SK-N-SH treated with all-trans-retinoic acid at 6 μM for 48 hours (cell line): ENCODE results near the gene CLEC17A.

Source experiments
- ATAC-seq: fragments of 200-7000 bp; cut with Tn5 transposase; 3 replicates; pipeline ENCODE4 v1.9.1; 2020; ENCODE audit warnings: mild to moderate bottlenecking, moderate library complexity
- ARNTL ChIP-seq: fragments of 450-650 bp; formaldehyde crosslinking; IDR thresholded peaks from 2 replicates; pipeline ENCODE4 v1.5.0; 2020; ENCODE audit warnings: low read depth, mild to moderate bottlenecking, moderate library complexity, borderline replicate concordance
- BACH2 ChIP-seq: fragments of 250-450 bp; sonication (Bioruptor Pico); IDR thresholded peaks from 2 replicates; pipeline ENCODE4 v1.9.0; 2021; ENCODE audit warnings: mild to moderate bottlenecking, borderline replicate concordance
- CREB5 ChIP-seq: fragments of 250-450 bp; sonication (Bioruptor Pico); IDR thresholded peaks from 2 replicates; pipeline ENCODE4 v1.5.1; 2020; ENCODE audit warnings: low read depth, mild to moderate bottlenecking, moderate library complexity
- CSDC2 ChIP-seq: fragments of 250-450 bp; sonication (Bioruptor Pico); IDR thresholded peaks from 2 replicates; pipeline ENCODE4 v1.5.0; 2020; ENCODE audit warnings: mild to moderate bottlenecking, moderate library complexity
- CSRNP3 ChIP-seq: fragments of 250-450 bp; sonication (Bioruptor Pico); IDR thresholded peaks from 2 replicates; pipeline ENCODE4 v1.5.1; 2021; ENCODE audit warnings: mild to moderate bottlenecking, moderate library complexity
- ESRRG ChIP-seq: fragments of 250-450 bp; sonication (Bioruptor Pico); IDR thresholded peaks from 2 replicates; pipeline ENCODE4 v1.6.1; 2021; ENCODE audit warnings: mild to moderate bottlenecking
- GLIS3 ChIP-seq: fragments of 250-450 bp; sonication (Bioruptor Pico); IDR thresholded peaks from 2 replicates; pipeline ENCODE4 v1.5.0; 2020; ENCODE audit warnings: mild to moderate bottlenecking, moderate library complexity
- ISL1 ChIP-seq: fragments of 250-450 bp; sonication (Bioruptor Pico); IDR thresholded peaks from 2 replicates; pipeline ENCODE4 v2.1.2; 2022; ENCODE audit warnings: mild to moderate bottlenecking, moderate library complexity
- OSR1 ChIP-seq: fragments of 250-450 bp; sonication (Bioruptor Pico); IDR thresholded peaks from 2 replicates; pipeline ENCODE4 v1.8.0; 2022; ENCODE audit warnings: moderate library complexity, mild to moderate bottlenecking, inconsistent platforms
- PATZ1 ChIP-seq: fragments of 250-450 bp; sonication (Bioruptor Pico); IDR thresholded peaks from 2 replicates; pipeline ENCODE4 v1.8.0; 2020; ENCODE audit warnings: mild to moderate bottlenecking, moderate library complexity, borderline replicate concordance
- PPARA ChIP-seq: fragments of 250-450 bp; sonication (Bioruptor Pico); IDR thresholded peaks from 2 replicates; pipeline ENCODE4 v1.5.0; 2020; ENCODE audit warnings: mild to moderate bottlenecking, borderline replicate concordance
- RARB ChIP-seq: fragments of 250-450 bp; sonication (Bioruptor Pico); IDR thresholded peaks from 2 replicates; pipeline ENCODE4 v1.8.0; 2021; ENCODE audit warnings: mild to moderate bottlenecking, moderate library complexity
- SNAI2 ChIP-seq: fragments of 250-450 bp; sonication (Bioruptor Pico); IDR thresholded peaks from 2 replicates; pipeline ENCODE4 v1.5.0; 2020; ENCODE audit warnings: mild to moderate bottlenecking, moderate library complexity
- TCF4 ChIP-seq: fragments of 250-450 bp; sonication (Bioruptor Pico); IDR thresholded peaks from 2 replicates; pipeline ENCODE4 v1.8.0; 2021; ENCODE audit warnings: mild to moderate bottlenecking, moderate library complexity, borderline replicate concordance
- TOX ChIP-seq: fragments of 250-450 bp; sonication (Bioruptor Pico); IDR thresholded peaks from 2 replicates; pipeline ENCODE4 v1.8.0; 2021; ENCODE audit warnings: mild to moderate bottlenecking, moderate library complexity, borderline replicate concordance
- ZC3H10 ChIP-seq: fragments of 250-450 bp; sonication (Bioruptor Pico); IDR thresholded peaks from 2 replicates; pipeline ENCODE4 v1.5.1; 2021; ENCODE audit warnings: mild to moderate bottlenecking, moderate library complexity
- ZFP30 ChIP-seq: fragments of 450-650 bp; formaldehyde crosslinking; IDR thresholded peaks from 2 replicates; pipeline ENCODE4 v1.5.0; 2022; ENCODE audit warnings: mild to moderate bottlenecking, moderate library complexity
- ZNF565 ChIP-seq: fragments of 450-650 bp; formaldehyde crosslinking; conservative IDR thresholded peaks from 2 replicates; pipeline ENCODE4 v1.5.0; 2020; ENCODE audit warnings: low read depth, mild to moderate bottlenecking, moderate library complexity
- ZNF70 ChIP-seq: fragments of 450-650 bp; formaldehyde crosslinking; IDR thresholded peaks from 2 replicates; pipeline ENCODE4 v1.5.0; 2020; ENCODE audit warnings: mild to moderate bottlenecking, moderate library complexity
- ZNF8 ChIP-seq: fragments of 450-650 bp; formaldehyde crosslinking; IDR thresholded peaks from 2 replicates; pipeline ENCODE4 v1.5.0; 2020; ENCODE audit warnings: mild to moderate bottlenecking, moderate library complexity

CLEC17A gene

GRCh38 chr19:14655726-14656125 is 72.8 kb downstream of the CLEC17A start:
- no peak for ATAC-seq
- no peak for TF ChIP-seq ZFP30 (CRISPR knock-in tag)
- no peak for TF ChIP-seq TOX (CRISPR knock-in tag)
- TF ChIP-seq CREB5 = no peak
- no peak for TF ChIP-seq ESRRG
- TF ChIP-seq CSDC2 = no peak
- no peak for TF ChIP-seq PPARA (CRISPR knock-in tag)
- TF ChIP-seq, all 23 proteins: peak for 0

- no peak for TF ChIP-seq TOX (CRISPR knock-in tag)
- no peak for TF ChIP-seq SNAI2 (CRISPR knock-in tag)
- no peak for TF ChIP-seq CREB5
- TF ChIP-seq PPARA (CRISPR knock-in tag) = no peak
- no peak for TF ChIP-seq ISL1 (CRISPR knock-in tag)
- no peak for TF ChIP-seq ZNF70 (CRISPR knock-in tag)
- TF ChIP-seq CSDC2 = no peak
- TF ChIP-seq BACH2 (CRISPR knock-in tag) = no peak
- no peak for TF ChIP-seq ZC3H10 (CRISPR knock-in tag)
- TF ChIP-seq PATZ1 (CRISPR knock-in tag) = no peak
- TF ChIP-seq TCF4 (CRISPR knock-in tag) = no peak
- TF ChIP-seq GLIS3 (CRISPR knock-in tag) = no peak
- TF ChIP-seq ZNF8 (CRISPR knock-in tag) = no peak
Measured at GRCh38 chr19:14659874-14660489, 77.1 kb downstream of the CLEC17A start.

GRCh38 chr19:14661372-14661924 is 78.6 kb downstream of the CLEC17A start:
- ATAC-seq = no peak

More at GRCh38 chr19:14659874-14660489, 77.1 kb downstream of the CLEC17A start:
- ATAC-seq = no peak

More at GRCh38 chr19:14661372-14661924, 78.6 kb downstream of the CLEC17A start:
- TF ChIP-seq CSRNP3 (CRISPR knock-in tag) (no peak), ZFP30 (CRISPR knock-in tag) (no peak), PATZ1 (CRISPR knock-in tag) (no peak), ZNF565 (no peak), ISL1 (CRISPR knock-in tag) (no peak), OSR1 (no peak), RARB (no peak), GLIS3 (CRISPR knock-in tag) (no peak), ZNF70 (CRISPR knock-in tag) (no peak), BACH2 (CRISPR knock-in tag) (no peak), TCF4 (CRISPR knock-in tag) (no peak), CSDC2 (no peak), CREB5 (no peak), ARNTL (no peak)
